Measurements from ENCODE around the gene SLC20A1.
"Not testable (repeated sequence)": the region's sequence is repeated elsewhere in the genome, so short reads cannot be mapped to it uniquely, and the experiment has no call there.

SLC20A1 gene

GRCh38 chr2:112706170-112706664 lies 60.5 kb downstream of the SLC20A1 start:
- TF ChIP-seq, protein P1, sequence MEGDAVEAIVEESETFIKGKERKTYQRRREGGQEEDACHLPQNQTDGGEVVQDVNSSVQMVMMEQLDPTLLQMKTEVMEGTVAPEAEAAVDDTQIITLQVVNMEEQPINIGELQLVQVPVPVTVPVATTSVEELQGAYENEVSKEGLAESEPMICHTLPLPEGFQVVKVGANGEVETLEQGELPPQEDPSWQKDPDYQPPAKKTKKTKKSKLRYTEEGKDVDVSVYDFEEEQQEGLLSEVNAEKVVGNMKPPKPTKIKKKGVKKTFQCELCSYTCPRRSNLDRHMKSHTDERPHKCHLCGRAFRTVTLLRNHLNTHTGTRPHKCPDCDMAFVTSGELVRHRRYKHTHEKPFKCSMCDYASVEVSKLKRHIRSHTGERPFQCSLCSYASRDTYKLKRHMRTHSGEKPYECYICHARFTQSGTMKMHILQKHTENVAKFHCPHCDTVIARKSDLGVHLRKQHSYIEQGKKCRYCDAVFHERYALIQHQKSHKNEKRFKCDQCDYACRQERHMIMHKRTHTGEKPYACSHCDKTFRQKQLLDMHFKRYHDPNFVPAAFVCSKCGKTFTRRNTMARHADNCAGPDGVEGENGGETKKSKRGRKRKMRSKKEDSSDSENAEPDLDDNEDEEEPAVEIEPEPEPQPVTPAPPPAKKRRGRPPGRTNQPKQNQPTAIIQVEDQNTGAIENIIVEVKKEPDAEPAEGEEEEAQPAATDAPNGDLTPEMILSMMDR (IDR thresholded peaks at IDR 0.05; ENCODE audit: insufficient read depth, low read depth, low read length, missing control alignments), result no peak
- peak; percentile 85 for DNase-seq (ENCODE audit: low read depth)
- no peak overlapping the region for H3K4me3 ChIP-seq (ENCODE audit: low read depth, low read length)

- DNase-seq (ENCODE audit: low read depth); H3K4me3 ChIP-seq (ENCODE audit: low read depth, low read length): not testable (repeated sequence)
Observed at GRCh38 chr2:112706947-112707346, 61.2 kb downstream of the SLC20A1 start.

DNA sequence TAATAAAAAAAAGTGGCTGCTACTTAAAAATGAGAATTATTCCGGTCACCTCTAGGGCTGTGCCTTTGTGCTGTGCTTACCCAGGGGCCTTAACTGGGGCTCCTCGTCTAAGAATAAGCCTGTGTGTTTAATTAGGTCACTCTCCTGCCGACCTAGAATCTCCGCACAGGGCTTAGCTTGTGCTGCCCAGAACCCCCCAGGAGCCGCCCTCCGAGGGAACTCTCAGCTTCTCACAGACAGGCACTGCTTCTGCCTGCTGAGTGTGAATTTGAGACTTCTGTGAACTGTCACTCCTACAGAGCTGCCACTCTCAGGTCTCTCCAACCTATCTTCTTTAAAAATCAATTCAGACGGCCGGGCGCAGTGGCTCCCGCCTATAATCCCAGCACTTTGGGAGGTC lies 63.2 kb downstream of the SLC20A1 start:
- peak overlapping the region; percentile 22; the same call in 1 of the 2 replicates for H3K4me3 ChIP-seq (ENCODE audit: low read depth, low read length)
- peak; percentile 40 for DNase-seq (ENCODE audit: low read depth)
- TF ChIP-seq, protein P1 (IDR thresholded peaks at IDR 0.05; ENCODE audit: insufficient read depth, low read depth, low read length, missing control alignments), result no peak

GRCh38 chr2:112709703-112710102 lies 64.0 kb downstream of the SLC20A1 start:
- H3K4me3 ChIP-seq (ENCODE audit: low read depth, low read length), result no peak overlapping the region
- TF ChIP-seq, protein P1 (IDR thresholded peaks at IDR 0.05; ENCODE audit: insufficient read depth, low read depth, low read length, missing control alignments), result no peak
- no peak for DNase-seq (ENCODE audit: low read depth)

DNA sequence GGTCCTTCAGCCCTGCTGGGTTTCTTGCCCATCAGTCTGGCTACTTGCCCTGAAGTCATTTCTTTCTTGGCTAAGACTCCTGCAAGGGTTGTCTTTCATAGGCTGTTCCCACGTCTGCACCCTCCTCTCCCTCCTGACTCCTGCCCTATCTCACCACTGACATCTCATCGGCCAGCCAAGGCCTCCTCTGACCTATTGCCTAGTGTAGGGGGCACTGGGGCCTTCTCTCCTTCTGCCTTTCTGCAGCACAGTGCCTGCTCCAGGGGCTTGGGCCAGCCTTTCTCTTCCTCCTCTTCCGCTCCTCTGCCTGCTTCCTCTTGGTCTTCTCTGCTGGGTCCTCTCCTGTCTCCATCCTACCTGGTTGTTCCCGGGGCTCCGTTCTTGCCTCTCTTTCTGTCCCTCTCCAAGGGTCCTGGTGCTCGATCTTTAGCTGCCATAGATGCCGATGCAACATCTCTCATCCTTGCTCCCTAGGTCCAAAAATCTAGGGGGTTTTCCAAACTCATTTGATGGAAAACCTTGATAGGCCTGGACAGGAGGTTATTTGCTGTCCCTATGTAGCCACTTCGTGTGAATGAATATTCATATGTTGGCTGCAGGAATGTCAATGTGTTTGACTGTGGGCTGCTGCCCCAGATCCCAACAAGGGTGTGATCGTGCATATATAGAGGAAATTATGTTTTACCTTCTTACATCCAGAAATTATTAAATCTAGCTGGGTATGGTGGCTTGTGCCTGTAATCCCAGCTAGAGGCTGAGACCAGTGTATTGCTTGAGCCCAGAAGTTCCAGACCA lies 65.4 kb downstream of the SLC20A1 start:
- no peak for DNase-seq (ENCODE audit: low read depth)
- no peak overlapping the region for H3K4me3 ChIP-seq (ENCODE audit: low read depth, low read length)
- TF ChIP-seq, protein P1 (IDR thresholded peaks at IDR 0.05; ENCODE audit: insufficient read depth, low read depth, low read length, missing control alignments), result no peak

DNA sequence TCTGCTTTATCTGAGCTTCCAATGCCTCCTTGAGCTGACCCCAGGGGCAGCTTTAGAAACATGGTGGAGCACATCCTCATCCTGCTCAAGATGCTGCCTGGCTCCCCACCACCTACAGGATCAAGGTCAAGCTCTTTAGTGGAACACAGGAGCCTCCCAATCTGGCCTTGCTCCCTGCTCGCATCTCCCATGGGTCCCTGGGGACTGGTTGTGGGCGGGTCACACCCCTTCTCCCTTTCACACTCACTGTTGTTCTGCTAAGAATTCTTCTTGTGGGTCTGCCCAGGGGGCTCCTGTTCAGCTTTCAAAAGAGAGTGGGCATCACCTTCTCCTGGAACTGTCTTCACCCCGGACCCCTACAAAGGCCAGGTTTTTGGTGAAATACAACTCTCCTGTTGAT lies 66.7 kb downstream of the SLC20A1 start:
- TF ChIP-seq, protein P1 (IDR thresholded peaks at IDR 0.05; ENCODE audit: insufficient read depth, low read depth, low read length, missing control alignments), result no peak
- no peak overlapping the region for H3K4me3 ChIP-seq (ENCODE audit: low read depth, low read length)
- DNase-seq (ENCODE audit: low read depth), result no peak

GRCh38 chr2:112712903-112713584 lies 67.3 kb downstream of the SLC20A1 start:
- TF ChIP-seq, protein P1 (IDR thresholded peaks at IDR 0.05; ENCODE audit: insufficient read depth, low read depth, low read length, missing control alignments), result no peak
- H3K4me3 ChIP-seq (ENCODE audit: low read depth, low read length), result no peak overlapping the region
- DNase-seq (ENCODE audit: low read depth), result no peak
